Stimulated activated CD4-positive, alpha-beta T cell treated with anti-CD3 and anti-CD28 coated beads, Interleukin-15, amount 100 ng/mL, for 1 hour (primary cell): ENCODE measurements around the gene ISLR2.
A peak's percentile ranks its signal among the peaks of the same experiment; 100 is the strongest.
"Not testable (repeated sequence)": the region's sequence is repeated elsewhere in the genome, so short reads cannot be mapped to it uniquely, and the experiment has no call there.

Experiments
- DNase-seq, 2 donors: peaks; one replicate each; pipeline ENCODE4 v3.0.0-alpha.2; 2020; ENCODE audit warnings: low read depth in 1 of 2, low spot score in 1 of 2

ISLR2 gene

DNA sequence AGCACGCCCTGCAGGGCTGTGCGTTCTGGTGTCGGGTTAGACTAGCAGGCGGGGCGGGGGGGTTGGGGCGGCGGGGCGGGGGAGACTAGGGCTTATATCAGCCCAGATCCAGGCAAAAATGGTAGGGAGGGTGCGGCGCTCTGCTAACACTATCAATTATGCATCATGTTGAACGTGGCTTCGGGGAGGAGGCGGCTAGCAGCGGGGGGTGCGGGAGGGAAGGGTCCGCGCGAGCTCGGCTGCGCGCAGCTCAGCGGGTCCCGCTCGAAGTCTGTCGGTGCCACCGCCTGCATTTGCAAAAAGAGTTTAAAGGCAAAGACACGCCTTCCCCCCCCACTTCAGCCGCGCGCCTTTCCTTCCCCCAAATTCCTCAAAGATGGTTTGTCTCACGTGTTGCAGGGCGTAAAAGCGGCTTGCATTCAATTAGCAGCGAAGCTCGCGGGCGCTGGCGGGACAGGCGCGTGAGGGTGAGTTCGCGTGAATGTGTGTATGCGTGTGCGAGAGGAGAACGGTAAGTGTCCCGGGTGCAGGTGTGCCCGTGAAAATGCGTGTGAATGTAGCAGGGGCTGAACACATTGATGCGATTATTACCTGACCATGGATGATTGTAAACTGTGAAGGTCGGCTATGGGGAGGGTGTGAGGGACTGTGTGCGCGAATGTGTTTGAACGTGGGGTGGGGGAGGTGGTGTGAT lies at the start of gene ISLR2:
ISLR2 (plus strand) TSS at position 432 of the 694 bp plus-strand sequence. CDS start 2,169 bp downstream, outside the sequence.
- DNase-seq: no peak

DNA sequence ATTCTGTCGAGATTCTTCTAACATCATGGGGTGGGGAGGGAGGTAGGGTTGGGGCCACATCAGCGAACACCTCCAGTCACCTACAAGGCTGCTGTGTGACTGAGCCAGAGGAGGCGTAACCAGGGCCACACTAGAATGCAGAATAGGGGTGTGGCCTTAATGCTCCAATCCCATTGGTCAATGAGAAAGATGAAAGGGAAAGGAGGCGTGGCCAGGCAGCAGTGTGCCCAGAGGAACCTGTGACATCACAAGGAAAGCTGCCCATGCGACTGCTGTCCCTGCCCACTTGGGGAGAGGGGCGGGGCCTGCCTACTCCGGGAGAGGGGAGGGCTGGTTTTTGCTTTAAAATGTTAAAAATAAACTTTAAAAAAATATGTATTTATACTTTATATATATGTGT lies 47.9 kb upstream of the ISLR2 start, which contains the start of gene GOLGA6A:
GOLGA6A (minus strand) TSS at position 101 of the 400 bp plus-strand sequence; CDS start at position 60, 41 bp downstream.
- DNase-seq: not testable (repeated sequence)

DNA sequence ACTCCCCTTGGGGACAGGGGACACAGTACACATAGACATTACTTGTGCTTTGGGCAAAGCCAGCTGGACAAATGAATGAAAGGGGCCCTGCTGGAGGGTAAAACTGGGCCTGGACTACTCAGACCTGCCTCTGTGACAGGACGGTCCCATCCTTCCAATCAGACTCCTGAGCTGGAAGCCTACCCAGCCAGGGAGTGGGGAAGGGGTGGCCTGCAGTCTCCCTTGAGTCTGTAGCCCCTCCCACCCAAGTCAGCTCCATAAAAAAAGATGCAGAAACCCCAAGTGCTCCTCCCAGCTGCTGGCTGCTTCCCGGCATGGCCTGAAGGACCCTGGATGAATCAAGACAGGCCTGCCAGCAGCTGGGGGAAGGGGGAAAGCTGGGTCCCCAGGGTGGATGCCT lies 35.8 kb upstream of the ISLR2 start:
- DNase-seq: not testable (repeated sequence)

DNA sequence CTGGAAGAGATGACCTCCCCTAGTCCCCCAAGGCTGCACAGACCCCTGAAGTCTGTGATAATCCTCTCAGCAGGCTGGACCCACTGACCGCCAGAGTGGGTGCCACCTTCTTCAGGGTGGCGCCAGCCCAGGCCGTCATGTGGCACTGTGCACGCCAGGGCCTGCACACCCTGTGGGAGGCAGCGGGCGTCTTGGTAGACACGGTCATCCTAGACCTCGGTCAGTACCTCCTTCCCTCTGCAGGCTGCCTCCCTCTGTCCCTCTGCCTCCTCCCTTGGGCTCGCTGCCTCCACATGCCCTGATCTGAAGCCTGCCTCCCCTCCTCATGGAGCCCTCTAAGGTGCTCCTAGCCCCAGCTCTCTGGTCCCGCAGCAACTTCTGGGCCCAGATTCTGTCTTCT lies 34.8 kb upstream of the ISLR2 start:
- DNase-seq: not testable (repeated sequence)

- DNase-seq: not testable (repeated sequence)
Measured at GRCh38 chr15:74096753-74097474, 33.5 kb upstream of the ISLR2 start.

DNA sequence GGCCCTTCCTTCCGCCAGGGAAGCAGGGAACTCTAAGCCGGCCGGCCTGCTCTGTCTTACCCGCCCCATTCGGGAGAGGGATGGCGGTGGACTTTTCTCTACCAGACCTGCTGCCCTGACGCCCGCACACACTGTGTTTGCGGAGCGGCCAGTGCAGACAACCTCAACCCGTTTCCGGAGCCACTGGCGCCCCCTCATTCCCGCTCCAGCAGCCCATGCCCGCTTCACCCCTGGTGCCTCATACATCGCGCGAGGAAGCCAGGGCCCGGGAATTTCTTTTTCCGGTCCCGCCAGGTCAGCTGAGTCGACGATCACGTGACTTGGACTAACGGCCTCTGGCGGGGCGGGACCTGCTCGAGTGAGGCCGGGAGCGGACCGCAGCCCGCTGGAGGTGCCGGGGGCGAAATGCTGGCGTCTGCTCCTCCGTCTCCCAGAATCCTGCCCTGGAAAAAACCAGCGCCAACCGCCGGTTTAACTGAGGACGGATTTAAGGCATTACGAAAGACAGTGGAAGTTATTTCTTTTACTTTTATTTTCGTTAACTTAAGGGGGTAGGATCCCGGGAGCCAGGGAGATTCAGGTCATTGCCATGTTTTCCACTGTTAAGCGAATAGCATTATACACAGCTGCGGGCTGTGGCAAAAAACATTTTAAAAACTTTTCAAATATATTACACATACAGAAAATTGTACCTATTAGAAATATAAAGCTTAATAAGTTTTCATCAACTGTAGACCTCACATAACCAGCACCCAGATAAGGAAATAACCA lies 30.2 kb upstream of the ISLR2 start:
- DNase-seq: peak; percentile 32 to 60

- DNase-seq: no peak
Measured at GRCh38 chr15:74108111-74108510, 22.3 kb upstream of the ISLR2 start.

DNA sequence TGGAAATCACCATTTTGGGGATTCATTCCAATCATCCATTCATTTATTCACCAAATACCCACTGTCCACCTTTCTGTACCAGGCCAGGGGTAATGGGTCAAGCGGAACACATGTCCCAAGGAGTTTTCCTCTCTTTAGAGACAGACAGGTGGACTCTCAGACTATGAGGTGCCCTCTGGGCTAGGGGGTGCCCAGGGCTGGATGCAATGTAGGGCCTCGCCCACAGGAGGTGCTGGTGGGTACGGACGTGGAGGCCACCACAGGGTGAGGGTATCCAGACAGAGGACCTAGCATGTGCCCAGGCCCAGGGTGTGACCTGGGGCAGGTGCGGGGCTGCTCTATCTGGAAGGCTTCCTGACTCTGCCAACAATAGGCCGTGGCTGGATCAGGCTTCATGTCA lies 21.8 kb upstream of the ISLR2 start:
- not testable (repeated sequence) for DNase-seq

DNA sequence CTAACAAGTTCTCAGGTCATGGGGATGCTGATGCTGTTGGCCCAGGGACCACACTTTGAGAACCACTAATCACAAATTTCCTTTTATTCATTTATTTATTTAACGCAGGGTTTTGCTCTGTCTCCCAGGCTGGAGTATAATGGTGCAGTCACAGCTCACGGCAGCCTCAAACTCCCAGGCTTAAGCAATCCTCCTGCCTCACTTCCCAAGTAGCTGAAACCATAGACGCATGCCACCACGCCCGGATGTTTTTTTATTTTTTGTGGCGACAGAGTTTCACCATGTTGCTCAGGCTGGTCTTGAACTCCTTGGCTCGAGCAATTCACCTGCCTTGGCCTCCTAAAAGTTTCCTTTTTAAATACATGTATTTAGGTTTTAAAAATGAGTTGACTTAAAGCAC lies 20.7 kb upstream of the ISLR2 start:
- DNase-seq: no peak

DNA sequence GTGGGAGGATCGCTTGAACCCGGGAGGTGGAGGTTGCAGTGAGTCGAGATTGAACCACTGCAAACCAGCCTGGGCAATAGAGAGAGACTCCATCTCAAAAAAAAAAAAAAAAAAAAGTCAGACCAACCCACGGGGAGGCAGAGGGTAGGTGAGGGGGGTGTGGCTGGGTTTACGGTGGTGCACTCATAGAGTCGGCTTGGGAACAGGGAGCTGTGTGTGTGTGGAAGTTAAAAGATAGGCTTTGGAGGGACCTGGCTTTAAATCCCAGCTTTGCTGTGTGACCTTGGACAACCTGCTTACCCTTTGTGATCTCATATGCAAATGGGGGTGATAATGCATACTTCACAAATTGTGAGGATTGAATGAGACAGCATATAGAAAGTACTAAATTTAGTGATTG lies 10.0 kb upstream of the ISLR2 start:
- DNase-seq: no peak

DNA sequence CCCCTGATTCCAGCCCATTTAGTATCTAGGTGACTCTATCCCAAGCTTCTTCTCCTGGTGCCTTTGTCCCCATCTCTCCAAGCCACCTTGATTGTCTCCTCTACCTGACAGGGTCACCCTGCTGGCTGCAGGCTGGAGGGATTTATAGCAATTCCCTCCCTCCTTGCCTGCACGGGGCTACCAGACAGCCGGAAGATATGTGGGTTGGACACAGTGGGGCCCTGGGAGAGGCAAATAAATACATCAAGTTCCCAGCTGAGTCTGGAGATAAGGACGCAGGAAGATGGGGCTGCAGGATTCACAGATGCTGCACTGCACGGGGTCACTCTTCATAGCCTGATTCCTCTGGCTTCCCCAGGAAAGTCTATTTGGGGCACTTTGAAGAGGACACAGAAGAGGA lies 9.3 kb upstream of the ISLR2 start:
- DNase-seq: no peak

- DNase-seq: no peak
Measured at GRCh38 chr15:74121858-74122257, 8.5 kb upstream of the ISLR2 start.

- DNase-seq: no peak
Measured at GRCh38 chr15:74122403-74123130, 7.8 kb upstream of the ISLR2 start.

- no peak for DNase-seq
Measured at GRCh38 chr15:74123131-74123429, 7.3 kb upstream of the ISLR2 start.

- no peak for DNase-seq
Measured at GRCh38 chr15:74123658-74124057, 6.7 kb upstream of the ISLR2 start.

- DNase-seq: no peak
Measured at GRCh38 chr15:74124196-74124595, 6.2 kb upstream of the ISLR2 start.

DNA sequence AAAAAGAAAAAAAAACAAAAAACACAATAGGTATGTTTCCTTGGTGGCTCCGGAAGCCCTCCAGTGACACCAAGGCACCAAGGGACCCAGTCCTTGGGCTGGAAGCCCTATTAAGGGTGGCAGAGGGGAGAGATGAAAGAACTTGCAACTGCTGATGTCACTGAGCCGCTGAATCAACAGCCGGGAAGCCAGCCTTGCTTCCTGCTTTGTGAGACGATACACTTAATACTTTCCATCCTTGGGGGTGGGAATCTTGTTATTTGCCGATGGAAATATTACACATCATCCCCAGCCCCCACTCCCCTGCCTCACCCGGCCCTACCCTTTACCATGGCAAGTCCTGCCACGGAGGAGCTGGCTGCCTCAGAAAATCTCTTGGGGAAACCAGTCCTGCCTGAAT lies 5.6 kb upstream of the ISLR2 start:
- no peak for DNase-seq

DNA sequence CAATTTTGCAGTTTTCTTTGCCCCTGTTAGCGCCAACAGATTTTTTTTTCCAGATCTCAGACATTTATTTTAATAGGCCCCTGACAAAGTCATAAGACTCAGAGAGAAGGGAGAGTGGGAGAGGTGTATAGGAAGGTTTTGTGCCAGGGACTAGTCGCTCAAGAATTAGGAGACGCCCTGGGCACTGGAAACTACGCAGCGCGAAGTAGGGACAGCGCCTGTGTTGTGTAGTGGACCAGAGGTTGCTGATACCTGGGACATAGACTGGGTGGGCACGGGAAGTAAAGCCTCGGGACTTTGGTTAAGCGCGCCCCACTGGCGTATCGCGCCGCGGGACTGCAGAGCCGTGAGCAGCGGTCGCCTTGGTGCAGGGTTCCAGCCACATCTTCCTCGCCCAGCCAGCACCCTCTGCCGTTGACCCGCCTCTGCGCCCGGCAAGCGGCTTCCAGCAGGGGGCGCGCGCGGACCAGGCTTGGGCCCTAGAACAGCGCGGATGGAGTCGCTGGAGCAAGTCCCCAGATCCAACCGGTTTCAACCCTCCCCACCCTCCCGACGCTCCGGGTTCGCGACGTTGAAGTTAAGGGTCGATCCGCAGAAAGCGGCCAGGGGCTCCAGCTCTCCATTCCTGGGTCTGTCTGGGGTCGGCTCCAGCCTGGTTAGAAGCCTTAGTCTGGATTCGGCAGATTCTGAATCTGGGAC lies 3.0 kb upstream of the ISLR2 start:
- DNase-seq: peak; percentile 63 to 79

GRCh38 chr15:74127954-74128784 lies 2.2 kb upstream of the ISLR2 start:
- DNase-seq: no peak
